Ishikawa (cell line): ENCODE results near the gene ATP10A.

Experiments used
- CEBPB ChIP-seq: IDR thresholded peaks from 2 replicates; pipeline ENCODE4 v1.6.1; 2012
- CREB1 ChIP-seq: IDR thresholded peaks from 2 replicates; pipeline ENCODE4 v1.6.1; 2012; ENCODE audit warnings: low read depth
- EGR1 ChIP-seq: IDR thresholded peaks from 2 replicates; pipeline ENCODE4 v1.6.1; 2012
- EP300 ChIP-seq: IDR thresholded peaks from 2 replicates; pipeline ENCODE4 v1.6.1; 2012; ENCODE audit warnings: borderline replicate concordance
- FOXM1 ChIP-seq: IDR thresholded peaks from 2 replicates; pipeline ENCODE4 v1.6.1; 2012; ENCODE audit warnings: low read depth, borderline replicate concordance
- MAX ChIP-seq: IDR thresholded peaks from 2 replicates; pipeline ENCODE4 v1.6.1; 2012
- NFIC ChIP-seq: IDR thresholded peaks from 2 replicates; pipeline ENCODE4 v1.6.1; 2012
- RAD21 ChIP-seq: IDR thresholded peaks from 2 replicates; pipeline ENCODE4 v1.6.1; 2012; ENCODE audit warnings: low read depth
- REST ChIP-seq: IDR thresholded peaks from 2 replicates; pipeline ENCODE4 v1.6.1; 2012; ENCODE audit warnings: low read depth, mild to moderate bottlenecking
- TAF1 ChIP-seq: IDR thresholded peaks from 2 replicates; pipeline ENCODE4 v1.6.1; 2012; ENCODE audit warnings: low read depth, mild to moderate bottlenecking
- TCF12 ChIP-seq: IDR thresholded peaks from 2 replicates; pipeline ENCODE4 v1.6.1; 2012; ENCODE audit warnings: low read depth
- TEAD4 ChIP-seq: IDR thresholded peaks from 2 replicates; pipeline ENCODE4 v1.6.1; 2012
- USF1 ChIP-seq: IDR thresholded peaks from 2 replicates; pipeline ENCODE4 v1.6.1; 2012
- YY1 ChIP-seq: IDR thresholded peaks from 2 replicates; pipeline ENCODE4 v1.6.1; 2012; ENCODE audit warnings: low read depth
- ZBTB7A ChIP-seq: IDR thresholded peaks from 2 replicates; pipeline ENCODE4 v1.6.1; 2012; ENCODE audit warnings: low read depth

Gene ATP10A

GRCh38 chr15:25709437-25710159 lies 153.5 kb downstream of the ATP10A start:
- TF ChIP-seq FOXM1 (no peak), MAX (no peak), ZBTB7A (no peak), EGR1 (no peak), TEAD4 (no peak), YY1 (no peak), CEBPB (no peak), EP300 (no peak), TAF1 (no peak), TCF12 (no peak), NFIC (no peak), RAD21 (no peak), USF1 (no peak), REST (no peak), CREB1 (no peak)

GRCh38 chr15:25708391-25708790 lies 154.7 kb downstream of the ATP10A start:
- no peak for TF ChIP-seq REST

GRCh38 chr15:25707656-25708365 lies 155.3 kb downstream of the ATP10A start:
- TF ChIP-seq RAD21 (no peak), EP300 (no peak), NFIC (no peak), CREB1 (no peak), TEAD4 (no peak), YY1 (no peak), TCF12 (no peak), CEBPB (no peak), FOXM1 (no peak), TAF1 (no peak)

GRCh38 chr15:25706176-25706955 lies 156.8 kb downstream of the ATP10A start:
- TF ChIP-seq TCF12 (no peak), EP300 (no peak), EGR1 (no peak), YY1 (no peak), USF1 (no peak), CEBPB (no peak), CREB1 (no peak), FOXM1 (no peak), ZBTB7A (no peak), NFIC (no peak), REST (no peak), TEAD4 (no peak), MAX (no peak), TAF1 (no peak), RAD21 (no peak)
